Endothelial cell of umbilical vein (primary cell): ENCODE measurements around the gene HNRNPH2. TPM values are rescaled to one million over a fixed set of nuclear protein-coding genes. Genes with fewer than 3 reads are reported as not detected.

Experiments used
- BruUV-seq: library from RNA; stranded (reverse); fragments of 400-500 nt; replicated peaks from 2 replicates; lab custom pipeline; 2021; lab: Mats Ljungman, UMichigan
- CTCF ChIA-PET: fragments of 300-600, 350-600 bp; sonication (Branson Sonifier 250); formaldehyde crosslinking; loops from one replicate; lab custom pipeline; 2021; ENCODE audit warnings: antibody characterized with exemption, inconsistent platforms; lab: Charles Lee
- POLR2A ChIA-PET: fragments of 300-600, 350-600 bp; sonication (Branson Sonifier 250); formaldehyde crosslinking; loops from one replicate; lab custom pipeline; 2021; ENCODE audit warnings: antibody characterized with exemption, inconsistent platforms; lab: Charles Lee
- DNase-seq: peaks from one replicate; pipeline ENCODE4 v3.0.0-alpha.2; 2011; ENCODE audit warnings: low read depth, low spot score
- FAIRE-seq: peaks from 2 replicates; lab custom pipeline; 2011; peaks lifted over from hg19 to GRCh38; lab: Jason Lieb, UNC
- H2AFZ ChIP-seq: 2 replicates; pipeline ENCODE4 v1.6.0; 2012; ENCODE audit warnings: low read depth, low read length, control low read depth, inconsistent platforms
- H3K27ac ChIP-seq: 2 replicates; pipeline ENCODE4 v1.5.1; 2011; ENCODE audit warnings: low read depth, mild to moderate bottlenecking, control low read depth, low read length, moderate library complexity; ENCODE audit not compliant: insufficient read depth
- H3K27me3 ChIP-seq, 2 experiments: 2 replicates each; pipeline versions ENCODE4 v1.6.0 to v1.6.1; 2011; ENCODE audit warnings: low read length in 2 of 2, mixed read lengths in 1 of 2; ENCODE audit not compliant: control insufficient read depth in 2 of 2, insufficient read depth in 2 of 2
- H3K36me3 ChIP-seq, 2 experiments: 2 replicates in 1 of 2; 3 replicates in 1 of 2; pipeline ENCODE4 v1.5.1; 2011; ENCODE audit warnings: low read length in 2 of 2, mild to moderate bottlenecking in 1 of 2, moderate library complexity in 1 of 2; ENCODE audit not compliant: control insufficient read depth in 2 of 2, insufficient read depth in 2 of 2; ENCODE audit errors: extremely low read depth in 1 of 2
- H3K4me1 ChIP-seq: 3 replicates; pipeline ENCODE4 v1.5.1; 2011; ENCODE audit warnings: mild to moderate bottlenecking, low read length; ENCODE audit not compliant: control insufficient read depth, insufficient read depth; ENCODE audit errors: extremely low read depth
- H3K4me2 ChIP-seq: 2 replicates; pipeline ENCODE4 v1.6.1; 2011; ENCODE audit warnings: low read length, control low read depth, mixed read lengths; ENCODE audit not compliant: insufficient read depth
- H3K4me3 ChIP-seq, 3 experiments: fragments of 200-600 bp in 1 of 3; sonication (generic), shearing (Covaris generic) in 1 of 3; replicated peaks in 1 of 3; 2 replicates each; pipeline ENCODE4 v1.5.1; 2011 to 2016; ENCODE audit warnings: control low read depth in 3 of 3, low read length in 3 of 3, mild to moderate bottlenecking in 2 of 3, inconsistent platforms in 1 of 3, low read depth in 1 of 3, moderate library complexity in 1 of 3; ENCODE audit not compliant: insufficient read depth in 1 of 3
- H3K79me2 ChIP-seq: 2 replicates; pipeline ENCODE4 v1.6.0; 2012; ENCODE audit warnings: low read length, inconsistent platforms; ENCODE audit not compliant: control insufficient read depth, insufficient read depth
- H3K9ac ChIP-seq: replicated peaks from 2 replicates; pipeline ENCODE3; 2011; ENCODE audit warnings: low read length, control low read depth; ENCODE audit not compliant: insufficient read depth; ENCODE audit errors: extremely low read depth
- H3K9me1 ChIP-seq: replicated peaks from 3 replicates; pipeline ENCODE4 v1.6.0; 2011; ENCODE audit warnings: mild to moderate bottlenecking, low read length; ENCODE audit not compliant: control insufficient read depth, insufficient read depth; ENCODE audit errors: extremely low read depth
- H3K9me3 ChIP-seq: replicated peaks from 2 replicates; pipeline ENCODE4 v1.5.1; 2012; ENCODE audit warnings: low read length, inconsistent platforms; ENCODE audit not compliant: control insufficient read depth, insufficient read depth
- H4K20me1 ChIP-seq: replicated peaks from 2 replicates; pipeline ENCODE3; 2011; ENCODE audit warnings: mild to moderate bottlenecking, low read length; ENCODE audit not compliant: control insufficient read depth, insufficient read depth; ENCODE audit errors: extremely low read depth
- EZH2 ChIP-seq: IDR thresholded peaks from 2 replicates; pipeline ENCODE4 v1.6.1; 2012; ENCODE audit warnings: borderline replicate concordance, low read depth, mild to moderate bottlenecking, moderate library complexity, low read length, inconsistent platforms; ENCODE audit not compliant: severe bottlenecking
- FOS ChIP-seq: IDR thresholded peaks from 2 replicates; pipeline ENCODE4 v1.6.1; 2011; ENCODE audit warnings: mild to moderate bottlenecking, low read length, moderate library complexity, borderline replicate concordance; ENCODE audit not compliant: insufficient read depth
- GATA2 ChIP-seq: IDR thresholded peaks from 2 replicates; pipeline ENCODE4 v1.7.0; 2011; ENCODE audit warnings: low read depth, mild to moderate bottlenecking, moderate library complexity, mixed read lengths, low read length; ENCODE audit not compliant: insufficient read length, insufficient read depth
- JUN ChIP-seq: IDR thresholded peaks from 2 replicates; pipeline ENCODE4 v1.6.1; 2011; ENCODE audit warnings: borderline replicate concordance, low read depth; ENCODE audit not compliant: insufficient read length, insufficient read depth
- MYC ChIP-seq: IDR thresholded peaks from one replicate; pipeline ENCODE4 v1.6.1; 2011; ENCODE audit warnings: mild to moderate bottlenecking, low read depth, low read length
- POLR2A ChIP-seq: IDR thresholded peaks from 2 replicates; pipeline ENCODE4 v1.6.1; 2012; ENCODE audit warnings: low read depth, mild to moderate bottlenecking, control low read depth, low read length
- POLR2AphosphoS5 ChIP-seq: IDR thresholded peaks from 2 replicates; pipeline ENCODE4 v1.6.1; 2012; ENCODE audit warnings: low read depth, mild to moderate bottlenecking, control low read depth, low read length, moderate library complexity; ENCODE audit not compliant: insufficient read depth
- dilution Hi-C: fragments of 300-500 bp; cut with MboI; formaldehyde crosslinking; loops from one replicate; pipeline ENCODE4 v1.15.0; 2019; ENCODE audit warnings: low sequenced_read_pairs; ENCODE audit not compliant: extremely low pct_ligation_motif_present
- intact Hi-C: fragments of 100-400 bp; cut with micrococcal nuclease; formaldehyde crosslinking; loops from one replicate; pipeline ENCODE4 v1.10.0; 2022
- polyA plus RNA-seq, 4 experiments: library from polyadenylated mRNA; depleted of rRNA in 3 of 4; stranded (reverse) in 3 of 4; unstranded in 1 of 4; fragments of >200 nt; gene quantifications; 2 replicates each; pipeline versions ENCODE4 v1.2.1 to v1.2.3, GENCODE V29; 2011 to 2012; ENCODE audit warnings: missing spikeins in 1 of 4
- total RNA-seq: library from RNA; stranded (reverse); gene quantifications from 2 replicates; pipeline ENCODE4 v1.2.3, GENCODE V29; 2021
- TF ChIP-seq, protein P1 (sequence below): IDR thresholded peaks from 2 replicates; pipeline ENCODE4 v1.6.1; 2011; ENCODE audit not compliant: insufficient read depth, insufficient read length
- TF ChIP-seq, protein P2 (sequence below), 2 donors: IDR thresholded peaks; 1 replicate in 1 of 2; 2 replicates in 1 of 2; pipeline ENCODE4 v1.5.1; 2011; ENCODE audit warnings: low read length in 2 of 2, mild to moderate bottlenecking in 2 of 2, moderate library complexity in 2 of 2, control low read depth in 1 of 2, inconsistent platforms in 1 of 2, low read depth in 1 of 2; ENCODE audit not compliant: insufficient read depth in 1 of 2; ENCODE audit errors: extremely low read depth in 1 of 2

Gene HNRNPH2
- total and polyA plus RNA-seq, 2 donors (not counting 3 experiments of a cell fraction or from before 2014, with no cell fraction given): 29.3 to 59.1 TPM

DNA sequence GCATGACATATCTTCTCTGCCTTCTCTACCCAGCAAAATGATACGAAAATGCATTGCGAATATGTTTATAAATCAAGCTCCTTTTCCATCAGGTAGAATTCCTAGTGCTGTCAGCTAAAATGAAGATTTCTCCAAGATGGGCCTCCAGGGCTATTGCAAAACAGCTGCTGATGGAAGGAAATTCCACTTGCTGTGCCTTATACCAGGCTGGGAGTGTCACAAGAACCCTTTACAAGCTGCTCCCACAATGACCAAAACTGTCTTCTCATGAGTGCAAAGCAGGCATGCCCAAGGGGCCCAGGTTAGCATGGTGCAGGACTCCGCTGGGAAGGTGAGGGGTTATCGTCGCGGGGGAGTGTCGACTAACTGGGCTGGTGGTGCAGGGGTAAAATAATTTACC, 8.7 kb downstream of the HNRNPH2 start:
- BruUV-seq: no TSS peak
- no peak overlapping the region for H3K27ac ChIP-seq
- H2AFZ ChIP-seq: no peak overlapping the region
- no peak overlapping the region for H3K4me3 ChIP-seq
- ChIA-PET CTCF (interaction anchor here (1.3 kb wide), 1 partner anchor 381 kb away, joined by 3 read pairs; no protein-coding TSS in a partner anchor), POLR2A (no interaction called here)
- no peaks in the 10 kb centered on the region for H3K27me3 ChIP-seq
- no peaks in the 10 kb centered on the region for H3K9me1 ChIP-seq
- DNase-seq (no peak), FAIRE-seq (no peak)
- H3K79me2 ChIP-seq: peaks cover 7% of the 10 kb centered on the region
- dilution Hi-C loops (no loop called here), intact Hi-C loops (loop anchor here (5.0 kb wide), 2 partner anchors 201 to 516 kb away; partner anchors contain the start of genes ARMCX6 and ZMAT1)
- no peak overlapping the region for H3K9ac ChIP-seq
- no peak for TF ChIP-seq FOS
- TF ChIP-seq, protein P1, sequence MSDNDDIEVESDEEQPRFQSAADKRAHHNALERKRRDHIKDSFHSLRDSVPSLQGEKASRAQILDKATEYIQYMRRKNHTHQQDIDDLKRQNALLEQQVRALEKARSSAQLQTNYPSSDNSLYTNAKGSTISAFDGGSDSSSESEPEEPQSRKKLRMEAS: no peak
- TF ChIP-seq MYC: no peak
- no peak for TF ChIP-seq POLR2AphosphoS5
- TF ChIP-seq EZH2: no peak
- no peak for TF ChIP-seq JUN
- TF ChIP-seq GATA2: no peak
- no peak for TF ChIP-seq POLR2A
- TF ChIP-seq, protein P2, sequence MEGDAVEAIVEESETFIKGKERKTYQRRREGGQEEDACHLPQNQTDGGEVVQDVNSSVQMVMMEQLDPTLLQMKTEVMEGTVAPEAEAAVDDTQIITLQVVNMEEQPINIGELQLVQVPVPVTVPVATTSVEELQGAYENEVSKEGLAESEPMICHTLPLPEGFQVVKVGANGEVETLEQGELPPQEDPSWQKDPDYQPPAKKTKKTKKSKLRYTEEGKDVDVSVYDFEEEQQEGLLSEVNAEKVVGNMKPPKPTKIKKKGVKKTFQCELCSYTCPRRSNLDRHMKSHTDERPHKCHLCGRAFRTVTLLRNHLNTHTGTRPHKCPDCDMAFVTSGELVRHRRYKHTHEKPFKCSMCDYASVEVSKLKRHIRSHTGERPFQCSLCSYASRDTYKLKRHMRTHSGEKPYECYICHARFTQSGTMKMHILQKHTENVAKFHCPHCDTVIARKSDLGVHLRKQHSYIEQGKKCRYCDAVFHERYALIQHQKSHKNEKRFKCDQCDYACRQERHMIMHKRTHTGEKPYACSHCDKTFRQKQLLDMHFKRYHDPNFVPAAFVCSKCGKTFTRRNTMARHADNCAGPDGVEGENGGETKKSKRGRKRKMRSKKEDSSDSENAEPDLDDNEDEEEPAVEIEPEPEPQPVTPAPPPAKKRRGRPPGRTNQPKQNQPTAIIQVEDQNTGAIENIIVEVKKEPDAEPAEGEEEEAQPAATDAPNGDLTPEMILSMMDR (IDR thresholded peaks at IDR 0.05; ENCODE audit: extremely low read depth in 1 of 2, insufficient read depth in 1 of 2, low read depth in 1 of 2, low read length in 2 of 2): no peak
- no peak overlapping the region for H3K4me2 ChIP-seq
- no peaks in the 10 kb centered on the region for H4K20me1 ChIP-seq
- peaks cover 11% of the 10 kb centered on the region for H3K4me1 ChIP-seq
- peaks cover 0 to 2% of the 10 kb centered on the region in 2 experiments for H3K36me3 ChIP-seq
- no peaks in the 10 kb centered on the region for H3K9me3 ChIP-seq
